Stimulated activated CD4-positive, alpha-beta T cell treated with anti-CD3 and anti-CD28 coated beads, Interleukin-15, amount 100 ng/mL, for 48 hours (primary cell): Measurements from ENCODE around the gene SACM1L.
"Not testable (repeated sequence)": the region's sequence is repeated elsewhere in the genome, so short reads cannot be mapped to it uniquely, and the experiment has no call there.

Experiments
- DNase-seq, 2 donors: peaks; one replicate each; pipeline ENCODE4 v3.0.0-alpha.2; 2020; ENCODE audit warnings: low read depth in 2 of 2

The SACM1L gene

GRCh38 chr3:45742461-45743089 lies 53.4 kb downstream of the SACM1L start:
- DNase-seq: no peak

- no peak for DNase-seq
Observed at GRCh38 chr3:45746165-45746776, 57.1 kb downstream of the SACM1L start.

GRCh38 chr3:45746777-45747622 lies 57.8 kb downstream of the SACM1L start:
- no peak for DNase-seq

- DNase-seq: no peak
Observed at GRCh38 chr3:45748068-45748467, 58.9 kb downstream of the SACM1L start.

GRCh38 chr3:45749036-45749600 lies 59.9 kb downstream of the SACM1L start:
- DNase-seq: not testable (repeated sequence)

GRCh38 chr3:45749880-45750279 lies 60.7 kb downstream of the SACM1L start:
- DNase-seq: no peak

GRCh38 chr3:45751537-45752242 lies 62.5 kb downstream of the SACM1L start:
- DNase-seq: no peak

GRCh38 chr3:45753095-45753494 lies 63.9 kb downstream of the SACM1L start:
- DNase-seq: no peak

- DNase-seq: no peak
Observed at GRCh38 chr3:45754461-45754860, 65.3 kb downstream of the SACM1L start.

GRCh38 chr3:45756055-45756454 lies 66.9 kb downstream of the SACM1L start:
- DNase-seq: no peak

GRCh38 chr3:45757141-45757540 lies 67.9 kb downstream of the SACM1L start:
- not testable (repeated sequence) for DNase-seq

- no peak for DNase-seq
Observed at GRCh38 chr3:45758871-45759270, 69.7 kb downstream of the SACM1L start.

GRCh38 chr3:45759851-45760250 lies 70.7 kb downstream of the SACM1L start:
- DNase-seq: no peak

GRCh38 chr3:45760878-45761711 lies 71.9 kb downstream of the SACM1L start:
- peak in 1 of 2 donors; percentile 28 for DNase-seq

- no peak for DNase-seq
Observed at GRCh38 chr3:45761831-45762230, 72.6 kb downstream of the SACM1L start.

- no peak for DNase-seq
Observed at GRCh38 chr3:45762647-45763302, 73.6 kb downstream of the SACM1L start.

- DNase-seq: no peak
Observed at GRCh38 chr3:45763303-45763675, 74.1 kb downstream of the SACM1L start.

GRCh38 chr3:45765266-45765851 lies 76.2 kb downstream of the SACM1L start:
- no peak for DNase-seq

- DNase-seq: no peak
Observed at GRCh38 chr3:45765958-45766357, 76.8 kb downstream of the SACM1L start.

- DNase-seq: no peak
Observed at GRCh38 chr3:45771166-45771775, 82.1 kb downstream of the SACM1L start.
